HCT116 (cell line): ENCODE measurements around the gene PRDX1. TPM values are rescaled to one million over a fixed set of nuclear protein-coding genes. Genes with fewer than 3 reads are reported as not detected.

ENCODE experiments used
- ATAC-seq: fragments of 200-7000 bp; cut with Tn5 transposase; 2 replicates; pipeline ENCODE4 v1.9.1; 2020; ENCODE audit warnings: mild to moderate bottlenecking, moderate library complexity
- BruUV-seq: library from RNA; stranded (reverse); fragments of 400-500 nt; replicated peaks from 2 replicates; lab custom pipeline; 2021; lab: Mats Ljungman, UMichigan
- CTCF ChIA-PET: fragments of 300-600 bp; sonication (Branson Sonifier 250); formaldehyde crosslinking; loops from one replicate; lab custom pipeline; 2021; ENCODE audit warnings: antibody characterized with exemption; lab: Charles Lee
- POLR2A ChIA-PET: fragments of 300-600, 350-600 bp; sonication (Branson Sonifier 250); formaldehyde crosslinking; loops from one replicate; lab custom pipeline; 2021; ENCODE audit warnings: antibody characterized with exemption; lab: Charles Lee
- RAD21 ChIA-PET, 2 experiments: fragments of 300-600 bp; sonication (Branson Sonifier 250); formaldehyde crosslinking; loops; one replicate each; lab custom pipeline; 2023; ENCODE audit warnings: low total read pairs in 2 of 2; ENCODE audit not compliant: uncharacterized antibody in 2 of 2, unreplicated experiment in 2 of 2, low non-redundant PET in 1 of 2; lab: Charles Lee
- DNase-seq: peaks from one replicate; pipeline ENCODE4 v3.0.0-alpha.2; 2010; ENCODE audit warnings: low read depth, low spot score
- H2AFZ ChIP-seq: fragments of 200-600 bp; shearing (Covaris generic), sonication (generic); 2 replicates; pipeline ENCODE4 v1.6.1; 2017; ENCODE audit warnings: low read depth, mixed run types, mixed read lengths, antibody characterized with exemption, low read length; ENCODE audit not compliant: poor library complexity, severe bottlenecking
- H3K27ac ChIP-seq: 2 replicates; pipeline ENCODE4 v1.5.1; 2012; ENCODE audit warnings: low read depth, low read length
- H3K27me3 ChIP-seq: fragments of 200-600 bp; sonication (generic); 2 replicates; pipeline ENCODE4 v1.6.1; 2016; ENCODE audit warnings: mixed run types, low read length, mixed read lengths; ENCODE audit not compliant: insufficient read depth
- H3K36me3 ChIP-seq, 2 experiments: fragments of 200-500 bp in 1 of 2; fragments of 200-600 bp in 1 of 2; sonication (Bioruptor generic) in 1 of 2; sonication (generic) in 1 of 2; 2 replicates each; pipeline versions ENCODE4 v1.5.1 to v1.6.1; 2014 to 2016; ENCODE audit warnings: low read length in 2 of 2, inconsistent platforms in 1 of 2, mixed read lengths in 1 of 2, mixed run types in 1 of 2; ENCODE audit not compliant: insufficient read depth in 2 of 2, control insufficient read depth in 1 of 2
- H3K4me1 ChIP-seq, 2 experiments: fragments of 200-600 bp in 1 of 2; sonication (generic) in 1 of 2; 2 replicates each; pipeline versions ENCODE4 v1.5.1 to v1.6.1; 2012 to 2017; ENCODE audit warnings: low read length in 2 of 2, inconsistent platforms in 1 of 2, mild to moderate bottlenecking in 1 of 2, mixed read lengths in 1 of 2, mixed run types in 1 of 2, moderate library complexity in 1 of 2; ENCODE audit not compliant: insufficient read depth in 2 of 2, control insufficient read depth in 1 of 2
- H3K4me2 ChIP-seq: fragments of 200-600 bp; sonication (generic); 2 replicates; pipeline ENCODE4 v1.6.1; 2017; ENCODE audit warnings: mixed run types, low read length, mixed read lengths
- H3K4me3 ChIP-seq, 2 experiments: fragments of 200-600 bp in 1 of 2; sonication (generic) in 1 of 2; replicated peaks in 1 of 2; 2 replicates each; pipeline ENCODE4 v1.5.1; 2011 to 2016; ENCODE audit warnings: low read length in 2 of 2, control low read depth in 1 of 2, low read depth in 1 of 2, mild to moderate bottlenecking in 1 of 2, mixed read lengths in 1 of 2, mixed run types in 1 of 2
- H3K79me2 ChIP-seq: fragments of 200-600 bp; sonication (generic); 2 replicates; pipeline ENCODE4 v1.6.1; 2017; ENCODE audit warnings: mild to moderate bottlenecking, mixed run types, low read length, moderate library complexity, mixed read lengths; ENCODE audit not compliant: insufficient read depth
- H3K9ac ChIP-seq: fragments of 200-600 bp; sonication (generic); 2 replicates; pipeline ENCODE4 v1.6.1; 2016; ENCODE audit warnings: low read length, mixed read lengths
- H3K9me2 ChIP-seq: fragments of 200-600 bp; sonication (generic), shearing (Covaris generic); 2 replicates; pipeline ENCODE4 v1.6.1; 2017; ENCODE audit warnings: mixed run types, mild to moderate bottlenecking, moderate library complexity; ENCODE audit not compliant: insufficient read depth
- H3K9me3 ChIP-seq, 2 experiments: fragments of 200-500 bp in 1 of 2; fragments of 200-600 bp in 1 of 2; sonication (Bioruptor generic) in 1 of 2; sonication (generic) in 1 of 2; 2 replicates each; pipeline ENCODE4 v1.6.1; 2014 to 2017; ENCODE audit warnings: low read length in 2 of 2, mixed read lengths in 2 of 2, inconsistent platforms in 1 of 2, low read depth in 1 of 2, mild to moderate bottlenecking in 1 of 2, mixed run types in 1 of 2, moderate library complexity in 1 of 2; ENCODE audit not compliant: control insufficient read depth in 1 of 2, insufficient read depth in 1 of 2
- H4K20me1 ChIP-seq: fragments of 200-600 bp; sonication (generic), shearing (Covaris generic); 2 replicates; pipeline ENCODE4 v1.6.1; 2017; ENCODE audit warnings: mixed run types, mild to moderate bottlenecking, moderate library complexity; ENCODE audit not compliant: insufficient read depth
- CEBPB ChIP-seq: IDR thresholded peaks from 2 replicates; pipeline ENCODE4 v1.6.1; 2012; ENCODE audit warnings: low read depth
- EZH2 ChIP-seq: fragments of 200-600 bp; sonication (generic); IDR thresholded peaks from 2 replicates; pipeline ENCODE4 v1.6.1; 2017; ENCODE audit warnings: antibody characterized with exemption, mixed run types
- POLR2AphosphoS5 ChIP-seq: IDR thresholded peaks from 2 replicates; pipeline ENCODE4 v1.6.1; 2011; ENCODE audit warnings: mild to moderate bottlenecking, low read depth, low read length, moderate library complexity
- SIN3A ChIP-seq: IDR thresholded peaks from 2 replicates; pipeline ENCODE4 v1.6.1; 2012; ENCODE audit warnings: low read depth
- SRF ChIP-seq: IDR thresholded peaks from 2 replicates; pipeline ENCODE4 v1.6.1; 2012; ENCODE audit warnings: low read depth
- TCF7L2 ChIP-seq: IDR thresholded peaks from 2 replicates; pipeline ENCODE4 v1.7.0; 2011; ENCODE audit warnings: borderline replicate concordance, inconsistent platforms; ENCODE audit not compliant: insufficient read depth, insufficient read length; ENCODE audit errors: extremely low read depth
- ZFX ChIP-seq: fragments of 450-650 bp; IDR thresholded peaks from 2 replicates; pipeline ENCODE4 v1.6.1; 2017
- intact Hi-C: fragments of 100-400 bp; cut with micrococcal nuclease; formaldehyde crosslinking; loops from 2 replicates; pipeline ENCODE4 v1.10.0; 2022
- total RNA-seq: library from RNA; stranded (reverse); gene quantifications from one replicate; pipeline ENCODE4 v1.2.1, GENCODE V29; 2021; ENCODE audit not compliant: unreplicated experiment

PRDX1 gene
- total RNA-seq, 1 experiment from 2014 or later = 1,171 TPM

GRCh38 chr1:45541193-45541592, 19.5 kb upstream of the PRDX1 start:
- ChIA-PET CTCF (no interaction called here), POLR2A (interaction anchor here (1.2 to 3.2 kb wide), 3 partner anchors 10 to 19 kb away, joined by 4 to 13 read pairs (median 6); partner anchors contain the start of gene PRDX1), RAD21 (no interaction called here)
- Histone ChIP-seq H3K4me2 (no peak overlapping the region), H2AFZ (no peak overlapping the region), H3K36me3 (no peaks in the 10 kb centered on the region), H3K9ac (no peak overlapping the region), H3K9me3 (no peaks in the 10 kb centered on the region), H3K27me3 (no peaks in the 10 kb centered on the region), H3K79me2 (no peaks in the 10 kb centered on the region), H4K20me1 (no peaks in the 10 kb centered on the region), H3K27ac (no peak overlapping the region), H3K4me3 (no peak overlapping the region), H3K9me2 (no peaks in the 10 kb centered on the region), H3K4me1 (no peaks in the 10 kb centered on the region)
- TF ChIP-seq POLR2AphosphoS5 (no peak), CEBPB (no peak), ZFX (no peak), TCF7L2 (no peak), SRF (no peak)
- BruUV-seq = no TSS peak
- DNase-seq = no peak
- intact Hi-C loops = no loop called here
- no peak for ATAC-seq

- CTCF ChIA-PET = no interaction called here
- no peak for ATAC-seq
- intact Hi-C loops = no loop called here
These were observed 15.2 kb upstream of the PRDX1 start for GRCh38 chr1:45536886-45537285.

More at GRCh38 chr1:45536886-45537285, 15.2 kb upstream of the PRDX1 start:
- no peak overlapping the region for H3K4me3 ChIP-seq
- no TSS peak for BruUV-seq
- ChIA-PET POLR2A (interaction anchor here (1.6 to 2.4 kb wide), 2 partner anchors 12 to 15 kb away, joined by 7 to 8 read pairs; partner anchors contain the start of gene PRDX1), RAD21 (no interaction called here)
- H3K4me1 ChIP-seq = no peaks in the 10 kb centered on the region
- H3K9me2 ChIP-seq = no peaks in the 10 kb centered on the region
- H2AFZ ChIP-seq = no peak overlapping the region
- H3K27me3 ChIP-seq = no peaks in the 10 kb centered on the region
- no peak for DNase-seq
- no peak overlapping the region for H3K9ac ChIP-seq
- no peaks in the 10 kb centered on the region for H3K9me3 ChIP-seq
- no peaks in the 10 kb centered on the region for H3K79me2 ChIP-seq
- no peak for TF ChIP-seq EZH2
- no peak for TF ChIP-seq SIN3A
- no peak overlapping the region for H3K27ac ChIP-seq
- H3K4me2 ChIP-seq = no peak overlapping the region
- no peaks in the 10 kb centered on the region for H3K36me3 ChIP-seq
- no peaks in the 10 kb centered on the region for H4K20me1 ChIP-seq
